Measurements from ENCODE around the gene MAT1A. TPM values are rescaled to one million over a fixed set of nuclear protein-coding genes. Genes with fewer than 3 reads are reported as not detected.
"Not testable (repeated sequence)": the region's sequence is repeated elsewhere in the genome, so short reads cannot be mapped to it uniquely, and the experiment has no call there.

The MAT1A gene
- total RNA-seq, 2 donors from 2014 or later, result 0.53 to 0.58 TPM

DNA sequence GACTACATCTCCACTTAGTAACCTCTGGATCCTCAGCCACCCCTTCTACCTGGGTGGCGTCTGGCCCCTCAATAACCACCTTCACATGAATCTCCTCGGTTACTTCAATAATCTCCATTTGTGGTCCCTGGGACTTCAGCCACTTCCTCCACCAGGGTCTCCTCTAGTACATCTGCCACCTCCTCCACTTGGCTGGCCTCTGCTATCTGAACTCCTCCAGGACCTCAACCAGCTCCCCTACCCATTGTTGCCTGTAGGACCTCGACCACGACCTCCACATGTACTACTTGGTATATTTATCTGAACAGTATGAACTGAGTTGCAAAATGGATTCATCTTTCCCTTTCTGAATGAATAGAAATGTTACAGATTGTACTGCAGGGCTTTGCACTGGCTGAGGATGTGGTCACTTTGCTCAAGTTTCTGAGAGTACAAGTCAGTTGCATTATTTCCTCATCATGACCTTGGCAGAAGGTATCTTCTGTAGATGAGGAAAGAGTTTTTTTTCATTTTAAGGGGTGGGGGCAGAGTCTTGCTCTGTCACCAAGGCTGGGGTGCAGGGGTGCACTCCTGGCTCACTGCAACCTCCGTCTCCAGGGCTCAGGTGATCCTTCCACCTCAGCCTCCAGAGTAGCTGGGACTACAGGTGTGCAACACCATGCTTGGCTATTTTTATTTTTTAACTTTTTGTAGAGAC lies 36.0 kb downstream of the MAT1A start:
- H3K27me3 ChIP-seq (ENCODE audit: control insufficient read depth, insufficient read depth, low read length, poor library complexity, severe bottlenecking), result no peaks in the 10 kb centered on the region
- Mint-ChIP-seq H3K4me3 (no peak overlapping the region), H3K4me1 (no peaks in the 10 kb centered on the region), H3K27ac (no peak overlapping the region), H3K27me3 (ENCODE audit: insufficient read depth) (peaks cover 23% of the 10 kb centered on the region), H3K36me3 (ENCODE audit: low read depth) (no peaks in the 10 kb centered on the region), H3K9me3 (no peaks in the 10 kb centered on the region)
- H3K9me3 ChIP-seq (ENCODE audit: control insufficient read depth, low read length), result no peaks in the 10 kb centered on the region
- no peak for DNase-seq
- no peak overlapping the region for H3K4me3 ChIP-seq (ENCODE audit: low read length)
- H3K9ac ChIP-seq (ENCODE audit: extremely low read depth, low read length, poor library complexity, severe bottlenecking), result no peak overlapping the region
- TF ChIP-seq, protein P1, sequence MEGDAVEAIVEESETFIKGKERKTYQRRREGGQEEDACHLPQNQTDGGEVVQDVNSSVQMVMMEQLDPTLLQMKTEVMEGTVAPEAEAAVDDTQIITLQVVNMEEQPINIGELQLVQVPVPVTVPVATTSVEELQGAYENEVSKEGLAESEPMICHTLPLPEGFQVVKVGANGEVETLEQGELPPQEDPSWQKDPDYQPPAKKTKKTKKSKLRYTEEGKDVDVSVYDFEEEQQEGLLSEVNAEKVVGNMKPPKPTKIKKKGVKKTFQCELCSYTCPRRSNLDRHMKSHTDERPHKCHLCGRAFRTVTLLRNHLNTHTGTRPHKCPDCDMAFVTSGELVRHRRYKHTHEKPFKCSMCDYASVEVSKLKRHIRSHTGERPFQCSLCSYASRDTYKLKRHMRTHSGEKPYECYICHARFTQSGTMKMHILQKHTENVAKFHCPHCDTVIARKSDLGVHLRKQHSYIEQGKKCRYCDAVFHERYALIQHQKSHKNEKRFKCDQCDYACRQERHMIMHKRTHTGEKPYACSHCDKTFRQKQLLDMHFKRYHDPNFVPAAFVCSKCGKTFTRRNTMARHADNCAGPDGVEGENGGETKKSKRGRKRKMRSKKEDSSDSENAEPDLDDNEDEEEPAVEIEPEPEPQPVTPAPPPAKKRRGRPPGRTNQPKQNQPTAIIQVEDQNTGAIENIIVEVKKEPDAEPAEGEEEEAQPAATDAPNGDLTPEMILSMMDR (conservative IDR thresholded peaks at IDR 0.05), result no peak
- H3K27ac ChIP-seq (ENCODE audit: low read depth, low read length), result no peak overlapping the region
- no peaks in the 10 kb centered on the region for H3K4me1 ChIP-seq (ENCODE audit: control insufficient read depth, insufficient read depth, low read length)
- 94 to 100% methylated on average over 1 to 5 of the region's 5 CpGs for WGBS, 2 experiments (ENCODE audit: insufficient coverage in 1 of 2, insufficient read length in 1 of 2)
- H3K36me3 ChIP-seq (ENCODE audit: control insufficient read depth, insufficient read depth, low read length), result no peaks in the 10 kb centered on the region

DNA sequence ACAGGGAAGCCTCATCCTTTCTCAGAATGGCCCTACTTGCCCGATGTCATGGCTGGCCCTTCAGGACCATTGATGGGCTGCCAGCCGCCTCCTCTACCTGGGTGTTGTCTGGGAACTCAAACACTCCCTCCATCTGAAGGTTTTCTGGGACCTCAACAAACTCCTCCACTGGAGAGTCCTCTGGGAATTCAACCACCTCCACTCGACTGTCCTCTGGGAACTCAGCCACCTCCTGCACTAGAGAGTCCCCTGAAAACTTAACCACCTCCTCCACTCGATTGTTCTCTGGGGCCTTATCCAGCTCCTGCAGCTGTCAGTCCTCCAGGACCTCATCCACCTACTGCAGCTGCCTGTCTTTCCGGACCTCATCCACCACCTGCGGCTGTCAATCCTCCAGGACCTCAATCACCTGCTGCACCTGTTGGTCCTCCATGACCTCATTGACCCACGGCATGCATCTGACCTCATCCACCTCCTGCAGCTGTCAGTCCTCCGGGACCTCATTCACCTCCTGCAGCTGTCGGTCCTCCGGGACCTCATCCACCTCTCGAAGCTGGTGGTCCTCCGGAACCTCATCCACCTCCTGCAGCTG lies 37.1 kb downstream of the MAT1A start:
- no peaks in the 10 kb centered on the region for H3K36me3 Mint-ChIP-seq (ENCODE audit: low read depth)
- TF ChIP-seq, protein P1 (conservative IDR thresholded peaks at IDR 0.05), result no peak
- peaks cover 23% of the 10 kb centered on the region for H3K27me3 Mint-ChIP-seq (ENCODE audit: insufficient read depth)
- no peaks in the 10 kb centered on the region for H3K9me3 ChIP-seq (ENCODE audit: control insufficient read depth, low read length)
- H3K4me1 Mint-ChIP-seq, result no peaks in the 10 kb centered on the region
- H3K27ac Mint-ChIP-seq, result no peak overlapping the region
- no peaks in the 10 kb centered on the region for H3K9me3 Mint-ChIP-seq
- no peak overlapping the region for H3K9ac ChIP-seq (ENCODE audit: extremely low read depth, low read length, poor library complexity, severe bottlenecking)
- H3K27ac ChIP-seq (ENCODE audit: low read depth, low read length), result no peak overlapping the region
- no peaks in the 10 kb centered on the region for H3K27me3 ChIP-seq (ENCODE audit: control insufficient read depth, insufficient read depth, low read length, poor library complexity, severe bottlenecking)
- H3K36me3 ChIP-seq (ENCODE audit: control insufficient read depth, insufficient read depth, low read length), result no peaks in the 10 kb centered on the region
- H3K4me1 ChIP-seq (ENCODE audit: control insufficient read depth, insufficient read depth, low read length), result no peaks in the 10 kb centered on the region
- 89 to 96% methylated on average over 10 to 12 of the region's 12 CpGs for WGBS, 2 experiments (ENCODE audit: insufficient coverage in 1 of 2, insufficient read length in 1 of 2)
- no peak for DNase-seq
- no peak overlapping the region for H3K4me3 Mint-ChIP-seq
- no peak overlapping the region for H3K4me3 ChIP-seq (ENCODE audit: low read length)

DNA sequence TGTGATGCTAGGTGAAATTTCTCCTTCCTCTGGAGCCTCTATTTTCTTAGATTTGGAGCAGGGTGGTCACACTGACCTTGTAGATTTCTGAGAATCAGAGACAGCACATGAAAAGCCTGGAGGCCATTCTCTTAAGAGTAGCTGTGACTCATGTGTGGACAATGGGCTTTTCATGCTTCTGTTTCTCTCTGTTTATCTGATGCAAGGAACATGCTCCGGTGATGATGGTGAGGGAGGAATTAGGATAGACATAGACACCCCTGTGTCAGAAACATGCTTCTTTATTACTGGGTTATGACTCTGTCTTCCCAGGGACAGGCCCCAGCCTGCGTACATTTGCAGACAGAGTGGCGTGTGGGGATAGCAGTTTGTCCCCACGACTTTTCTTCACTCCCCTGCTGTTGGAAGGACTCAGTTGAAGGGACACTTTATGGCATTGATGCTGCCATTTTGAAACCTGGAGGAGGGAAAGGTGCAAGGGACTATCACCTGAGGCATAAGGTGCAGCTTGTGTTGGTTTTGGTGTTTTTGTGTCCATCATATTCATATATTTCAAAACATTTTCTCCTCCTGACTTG lies 37.7 kb downstream of the MAT1A start:
- not testable (repeated sequence) for H3K27ac ChIP-seq (ENCODE audit: low read depth, low read length); DNase-seq; H3K4me1 Mint-ChIP-seq; H3K9ac ChIP-seq (ENCODE audit: extremely low read depth, low read length, poor library complexity, severe bottlenecking); H3K4me3 ChIP-seq (ENCODE audit: low read length); H3K4me3 Mint-ChIP-seq; H3K9me3 ChIP-seq (ENCODE audit: control insufficient read depth, low read length); H3K27me3 ChIP-seq (ENCODE audit: control insufficient read depth, insufficient read depth, low read length, poor library complexity, severe bottlenecking); H3K9me3 Mint-ChIP-seq; H3K4me1 ChIP-seq (ENCODE audit: control insufficient read depth, insufficient read depth, low read length); H3K36me3 ChIP-seq (ENCODE audit: control insufficient read depth, insufficient read depth, low read length); H3K27ac Mint-ChIP-seq; H3K36me3 Mint-ChIP-seq (ENCODE audit: low read depth)
- 86% methylated on average over 3 of the region's 4 CpGs; no CpG with 5 or more reads in 1 of the 2 experiments for WGBS, 2 experiments (ENCODE audit: insufficient coverage in 1 of 2, insufficient read length in 1 of 2)
- H3K27me3 Mint-ChIP-seq (ENCODE audit: insufficient read depth), result peaks cover 23% of the 10 kb centered on the region

DNA sequence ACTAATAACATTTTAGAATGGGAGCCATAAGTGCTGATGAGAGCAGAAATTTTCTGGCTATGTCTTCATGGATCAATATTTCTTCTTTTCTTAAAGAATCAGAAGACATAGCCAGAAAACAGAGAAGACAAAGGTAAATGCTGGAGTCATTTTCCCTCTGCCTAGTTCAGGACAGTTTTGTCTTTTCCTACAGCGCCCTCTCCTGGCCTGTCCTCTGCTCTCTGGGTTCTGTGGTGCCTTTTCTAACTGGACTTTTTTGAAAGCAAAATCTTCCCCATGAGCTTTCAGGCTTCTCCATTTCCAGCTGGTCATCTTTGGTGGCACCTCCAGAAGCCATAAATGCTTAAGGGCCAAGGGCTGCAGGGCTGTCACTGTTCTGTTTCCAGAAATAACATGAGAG lies 39.1 kb downstream of the MAT1A start:
- not testable (repeated sequence) for H3K4me1 Mint-ChIP-seq; H3K9me3 Mint-ChIP-seq; H3K36me3 Mint-ChIP-seq (ENCODE audit: low read depth); H3K4me1 ChIP-seq (ENCODE audit: control insufficient read depth, insufficient read depth, low read length); H3K4me3 ChIP-seq (ENCODE audit: low read length); DNase-seq; H3K27me3 ChIP-seq (ENCODE audit: control insufficient read depth, insufficient read depth, low read length, poor library complexity, severe bottlenecking); H3K27ac Mint-ChIP-seq; H3K9me3 ChIP-seq (ENCODE audit: control insufficient read depth, low read length); H3K36me3 ChIP-seq (ENCODE audit: control insufficient read depth, insufficient read depth, low read length); H3K9ac ChIP-seq (ENCODE audit: extremely low read depth, low read length, poor library complexity, severe bottlenecking); H3K27ac ChIP-seq (ENCODE audit: low read depth, low read length); H3K4me3 Mint-ChIP-seq
- WGBS, 2 experiments (ENCODE audit: insufficient coverage in 1 of 2, insufficient read length in 1 of 2), result no CpG with 5 or more reads among the region's 1 CpG
- H3K27me3 Mint-ChIP-seq (ENCODE audit: insufficient read depth), result peaks cover 15% of the 10 kb centered on the region

DNA sequence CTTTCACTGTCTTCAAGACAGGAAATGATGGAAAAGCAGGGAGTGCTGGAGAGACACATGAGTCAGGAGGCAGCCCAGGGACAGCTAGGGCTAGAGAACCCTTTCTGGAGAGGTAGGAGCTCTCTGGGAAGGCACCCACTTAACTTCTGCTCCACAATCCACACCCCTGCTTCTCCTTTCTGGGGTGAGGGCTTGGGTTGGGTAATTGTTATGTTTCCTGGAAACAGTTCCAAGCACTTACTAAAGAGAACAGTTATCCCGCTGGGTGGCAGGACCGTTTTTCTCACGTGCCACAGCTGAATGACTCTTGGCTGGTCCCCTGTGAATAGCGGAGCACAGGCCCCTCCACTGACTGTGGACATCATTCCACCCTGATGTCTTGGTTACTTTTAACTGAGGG lies 39.6 kb downstream of the MAT1A start:
- H3K27ac Mint-ChIP-seq; H3K9me3 ChIP-seq (ENCODE audit: control insufficient read depth, low read length): not testable (repeated sequence)

More for the DNA sequence above, 39.6 kb downstream of the MAT1A start:
- not testable (repeated sequence) for H3K4me3 Mint-ChIP-seq; H3K9me3 Mint-ChIP-seq; H3K36me3 Mint-ChIP-seq (ENCODE audit: low read depth); H3K4me3 ChIP-seq (ENCODE audit: low read length); H3K4me1 ChIP-seq (ENCODE audit: control insufficient read depth, insufficient read depth, low read length); H3K9ac ChIP-seq (ENCODE audit: extremely low read depth, low read length, poor library complexity, severe bottlenecking); H3K36me3 ChIP-seq (ENCODE audit: control insufficient read depth, insufficient read depth, low read length); H3K27me3 ChIP-seq (ENCODE audit: control insufficient read depth, insufficient read depth, low read length, poor library complexity, severe bottlenecking); H3K4me1 Mint-ChIP-seq; H3K27ac ChIP-seq (ENCODE audit: low read depth, low read length); DNase-seq
- WGBS, 2 experiments (ENCODE audit: insufficient coverage in 1 of 2, insufficient read length in 1 of 2), result no CpG with 5 or more reads among the region's 4 CpGs
- peaks cover 15% of the 10 kb centered on the region for H3K27me3 Mint-ChIP-seq (ENCODE audit: insufficient read depth)
